GM15510 (cell line): ENCODE results near the gene PERM1.
A peak's percentile ranks its signal among the peaks of the same experiment; 100 is the strongest.

Source experiments
- POLR2A ChIP-seq: IDR thresholded peaks from 3 replicates; pipeline ENCODE4 v1.6.1; 2011; ENCODE audit warnings: borderline replicate concordance; ENCODE audit not compliant: insufficient read length; ENCODE audit errors: extremely low read depth

The PERM1 gene

DNA sequence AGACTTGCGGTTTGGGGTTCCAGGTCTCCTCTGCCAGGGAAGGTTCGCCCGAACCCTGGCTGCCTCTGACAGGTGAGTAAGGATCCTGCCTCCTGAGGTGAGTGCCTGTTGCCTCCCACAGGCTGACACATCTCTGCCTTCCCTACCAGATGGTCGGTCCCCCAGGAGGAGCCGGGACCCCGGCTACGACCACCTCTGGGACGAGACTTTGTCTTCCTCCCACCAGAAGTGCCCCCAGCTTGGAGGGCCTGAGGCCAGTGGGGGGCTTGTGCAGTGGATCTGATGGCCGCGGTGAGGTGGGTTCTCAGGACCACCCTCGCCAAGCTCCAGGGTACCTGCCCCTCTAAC is 7.6 kb downstream of the PERM1 start:
- no peak for TF ChIP-seq POLR2A

- TF ChIP-seq POLR2A: no peak
Measured at GRCh38 chr1:973459-974292, 8.2 kb downstream of the PERM1 start.

DNA sequence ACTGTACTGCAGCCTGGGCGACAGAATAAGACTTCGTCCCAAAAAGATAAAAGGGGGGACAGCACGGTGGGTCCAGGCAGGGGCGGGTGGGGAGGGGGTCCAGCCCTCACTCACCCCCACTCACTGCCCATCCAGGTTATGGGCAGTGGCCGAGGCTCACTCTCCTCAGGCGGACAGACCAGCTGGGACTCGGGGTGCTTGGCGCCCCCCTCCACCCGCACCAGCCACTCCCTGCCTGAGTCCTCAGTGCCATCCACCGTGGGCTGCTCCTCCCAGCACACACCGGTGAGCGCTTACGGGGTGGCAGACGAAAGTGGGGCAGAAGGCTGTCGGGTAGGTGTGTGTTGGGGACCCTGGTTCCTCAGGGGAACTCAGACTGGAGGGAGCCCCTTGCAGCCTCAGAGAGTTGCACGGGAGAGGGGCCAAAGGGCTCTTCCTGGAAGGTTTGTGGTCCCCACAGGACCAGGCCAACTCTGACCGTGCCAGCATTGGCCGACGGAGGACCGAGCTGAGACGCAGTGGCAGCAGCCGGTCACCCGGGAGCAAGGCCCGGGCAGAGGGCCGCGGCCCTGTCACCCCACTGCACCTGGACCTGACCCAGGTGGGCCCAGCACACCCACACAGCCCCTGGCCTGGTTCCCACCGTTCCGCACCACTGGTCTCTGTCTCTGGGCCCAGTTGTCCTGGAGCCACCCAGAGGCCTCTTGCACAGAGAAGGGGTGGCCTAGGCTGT is 9.0 kb downstream of the PERM1 start:
- no peak for TF ChIP-seq POLR2A

- TF ChIP-seq POLR2A: no peak
Measured at GRCh38 chr1:971751-972506, 10.0 kb downstream of the PERM1 start.

GRCh38 chr1:970973-971730 is 10.7 kb downstream of the PERM1 start:
- no peak for TF ChIP-seq POLR2A

DNA sequence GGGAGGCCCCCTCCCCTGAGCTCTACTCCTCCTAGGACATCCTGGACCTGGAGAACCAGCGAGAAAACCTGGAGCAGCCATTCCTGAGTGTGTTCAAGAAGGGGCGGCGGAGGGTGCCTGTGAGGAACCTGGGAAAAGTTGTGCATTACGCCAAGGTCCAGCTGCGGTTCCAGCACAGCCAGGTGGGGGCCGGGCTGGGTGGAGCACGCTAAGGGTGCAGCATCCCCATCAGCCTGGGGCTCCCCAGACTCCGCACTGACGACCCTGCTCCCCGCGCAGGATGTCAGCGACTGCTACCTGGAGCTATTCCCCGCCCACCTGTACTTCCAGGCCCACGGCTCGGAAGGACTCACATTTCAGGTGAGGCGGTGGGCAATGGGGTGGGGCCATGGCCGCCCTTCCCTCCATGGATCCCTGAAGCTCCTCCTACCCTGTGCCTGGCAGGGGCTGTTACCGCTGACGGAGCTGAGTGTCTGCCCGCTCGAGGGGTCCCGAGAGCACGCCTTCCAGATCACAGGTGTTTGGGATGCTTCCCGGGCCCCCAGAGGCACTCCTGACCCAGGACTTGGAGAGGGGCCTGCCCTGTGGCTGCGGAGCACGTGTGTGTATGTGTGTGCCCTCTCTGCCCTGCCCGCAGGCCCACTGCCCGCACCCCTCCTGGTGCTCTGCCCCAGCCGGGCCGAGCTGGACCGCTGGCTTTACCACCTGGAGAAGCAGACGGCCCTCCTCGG is 11.5 kb downstream of the PERM1 start:
- no peak for TF ChIP-seq POLR2A

DNA sequence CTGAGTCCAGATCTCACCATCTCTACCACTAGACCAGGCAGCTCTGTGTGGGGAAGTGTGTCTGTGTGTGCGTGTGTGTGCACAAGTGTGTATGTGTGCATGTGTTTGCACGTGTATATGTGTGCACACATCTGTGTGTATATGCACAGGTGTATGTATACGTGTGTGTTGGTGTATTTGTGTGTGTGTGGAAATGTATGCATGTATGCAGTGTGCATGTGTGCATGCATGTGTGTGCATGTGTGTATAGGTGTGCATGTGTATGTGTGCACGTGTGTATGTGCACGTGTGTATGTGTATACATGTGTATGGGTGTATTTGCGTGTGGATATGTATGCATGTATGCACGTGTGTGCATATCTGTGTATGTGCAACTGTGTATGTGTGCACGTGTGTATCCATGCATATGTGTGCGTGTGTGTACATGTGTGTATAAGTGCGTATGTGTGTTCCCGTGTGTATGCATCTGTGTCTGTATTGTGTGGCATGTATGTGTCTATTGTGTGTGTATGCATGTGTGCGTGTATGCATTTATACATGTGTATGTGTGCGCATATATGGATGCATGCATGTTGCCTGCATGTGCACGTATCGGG is 12.5 kb downstream of the PERM1 start:
- TF ChIP-seq POLR2A: no peak

GRCh38 chr1:967466-968343 is 14.2 kb downstream of the PERM1 start:
- TF ChIP-seq POLR2A: no peak

DNA sequence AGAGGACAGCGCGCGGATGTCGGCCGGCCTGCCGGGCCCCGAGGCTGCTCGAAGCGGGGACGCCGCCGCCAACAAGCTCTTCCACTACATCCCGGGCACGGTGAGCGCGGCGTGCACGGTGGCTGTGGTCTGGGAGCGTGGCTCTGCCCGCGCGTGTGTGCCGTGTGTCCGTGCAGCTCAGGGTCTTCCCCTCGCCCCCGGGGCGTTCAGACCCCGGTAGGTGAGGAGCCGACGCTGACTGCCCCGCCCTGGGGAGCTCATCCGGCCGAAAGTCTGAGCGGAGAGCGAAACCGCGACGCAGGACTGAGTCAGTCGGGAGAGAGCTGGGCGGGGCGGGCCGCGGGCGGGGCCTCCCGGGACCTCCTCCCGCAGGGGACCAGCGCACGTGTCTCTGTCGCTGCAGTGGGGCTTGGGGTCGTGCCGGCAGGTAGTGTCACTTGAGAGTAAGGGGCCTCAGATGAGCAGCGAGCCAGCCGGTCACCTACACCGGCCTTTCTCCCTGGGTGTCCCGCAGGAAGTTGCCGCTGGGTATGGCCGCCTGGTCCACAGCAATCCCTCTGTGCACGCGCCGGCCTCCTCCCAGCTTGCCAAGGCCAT is 15.1 kb downstream of the PERM1 start:
- TF ChIP-seq POLR2A: peak; percentile 48

- no peak for TF ChIP-seq POLR2A
Measured at GRCh38 chr1:966135-966703, 15.7 kb downstream of the PERM1 start, which contains the start of gene PLEKHN1. Gene PLEKHN1 (plus strand): TSS chr1:966482. CDS start chr1:966532, 50 bp downstream.

- TF ChIP-seq POLR2A: no peak
Measured at GRCh38 chr1:965526-966134, 16.3 kb downstream of the PERM1 start.

GRCh38 chr1:964691-965525 is 17.0 kb downstream of the PERM1 start:
- no peak for TF ChIP-seq POLR2A
